ENCODE results near the gene DUSP6.

The DUSP6 gene

DNA sequence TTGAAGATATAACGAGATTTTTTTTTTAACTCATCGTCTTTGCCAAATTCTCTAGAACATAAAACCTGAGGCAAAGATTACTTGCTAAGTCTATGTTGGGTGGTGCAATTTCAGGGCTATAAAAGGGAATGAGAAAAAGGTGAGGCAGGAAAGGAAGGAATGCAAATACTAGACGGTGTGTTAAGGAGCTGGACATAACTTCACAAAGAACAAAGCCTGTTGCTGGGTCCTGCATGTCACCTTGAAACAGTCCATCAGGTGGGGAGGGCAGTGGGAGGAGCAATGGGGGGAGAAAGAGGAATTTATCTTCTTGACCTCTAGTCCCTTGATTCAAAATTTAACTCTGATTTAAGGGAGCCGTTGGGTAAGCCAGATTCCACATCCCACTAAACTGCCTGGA lies 16.1 kb upstream of the DUSP6 start:
- no peak for FAIRE-seq
- DNase-seq (ENCODE audit: insufficient read length, low spot score): no peak
- no peak for TF ChIP-seq POLR2A (IDR thresholded peaks at IDR 0.05; ENCODE audit: low read depth, low read length)

DNA sequence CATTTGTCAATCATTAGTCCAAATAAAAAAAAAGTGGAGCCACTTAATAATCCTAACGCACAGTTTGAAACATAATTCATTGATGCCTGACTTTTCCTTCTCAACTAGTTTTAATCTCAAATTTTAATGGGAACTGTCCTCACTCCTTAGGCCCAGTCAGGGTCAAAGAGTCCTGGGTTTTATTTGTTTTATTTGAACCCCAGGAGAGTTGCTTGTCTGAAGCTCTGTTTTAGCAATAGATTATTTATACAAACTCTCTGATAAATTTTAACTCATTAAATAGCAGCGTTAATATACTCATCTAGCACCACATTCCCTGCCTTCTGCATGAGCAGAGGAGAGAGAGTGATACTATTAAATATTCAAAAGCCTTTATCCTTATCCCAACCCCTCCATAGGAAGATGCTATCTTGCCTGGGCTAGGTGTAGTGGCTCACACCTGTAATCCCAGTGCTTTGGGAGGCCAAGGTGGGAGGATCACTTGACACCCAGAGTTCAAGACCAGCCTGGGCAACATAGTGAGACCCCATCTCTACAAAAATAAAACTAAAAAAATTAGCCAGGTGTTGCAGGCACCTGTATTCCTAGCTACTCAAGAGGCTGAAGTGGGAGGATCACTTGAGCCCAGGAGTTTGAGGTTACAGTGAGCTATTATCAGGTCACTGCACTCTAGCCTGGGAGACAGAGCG lies 14.5 kb upstream of the DUSP6 start:
- no peak for FAIRE-seq
- no peak for TF ChIP-seq POLR2A (IDR thresholded peaks at IDR 0.05; ENCODE audit: low read depth, low read length)
- DNase-seq (ENCODE audit: insufficient read length, low spot score): no peak

GRCh38 chr12:89364631-89365030 lies 12.3 kb upstream of the DUSP6 start:
- TF ChIP-seq POLR2A (IDR thresholded peaks at IDR 0.05; ENCODE audit: low read depth, low read length): no peak
- DNase-seq (ENCODE audit: insufficient read length, low spot score): no peak
- no peak for FAIRE-seq

DNA sequence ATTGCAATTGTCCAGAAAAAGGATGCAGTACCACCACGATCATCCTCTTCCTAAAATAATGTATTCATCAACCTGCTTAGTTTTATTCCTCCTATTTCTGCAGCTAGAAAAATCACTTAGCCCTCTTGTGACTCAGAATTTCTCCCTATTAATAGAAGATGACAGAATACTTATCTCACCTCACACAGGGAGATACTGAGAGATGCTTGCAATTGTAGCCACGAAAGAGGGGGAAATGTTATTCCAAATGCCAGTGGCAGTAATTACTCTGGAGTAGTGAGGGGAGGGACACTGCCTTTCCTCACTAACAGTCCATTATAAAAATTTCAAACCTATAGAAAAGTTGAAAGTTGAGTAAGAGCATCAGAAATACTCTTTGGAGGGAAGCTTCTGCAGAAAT lies 11.8 kb upstream of the DUSP6 start:
- no peak for TF ChIP-seq POLR2A (IDR thresholded peaks at IDR 0.05; ENCODE audit: low read depth, low read length)
- FAIRE-seq (no peak), DNase-seq (ENCODE audit: insufficient read length, low spot score) (no peak)

GRCh38 chr12:89363582-89363981 lies 11.3 kb upstream of the DUSP6 start:
- no peak for TF ChIP-seq POLR2A (IDR thresholded peaks at IDR 0.05; ENCODE audit: low read depth, low read length)
- no peak for FAIRE-seq

GRCh38 chr12:89363084-89363483 lies 10.8 kb upstream of the DUSP6 start:
- FAIRE-seq (no peak), DNase-seq (ENCODE audit: insufficient read length, low spot score) (no peak)
- TF ChIP-seq POLR2A (IDR thresholded peaks at IDR 0.05; ENCODE audit: low read depth, low read length): no peak

More at GRCh38 chr12:89363582-89363981, 11.3 kb upstream of the DUSP6 start:
- no peak for DNase-seq (ENCODE audit: insufficient read length, low spot score)

GRCh38 chr12:89359615-89360014 lies 7.3 kb upstream of the DUSP6 start:
- FAIRE-seq (no peak), DNase-seq (ENCODE audit: insufficient read length, low spot score) (no peak)
- no peak for TF ChIP-seq POLR2A (IDR thresholded peaks at IDR 0.05; ENCODE audit: low read depth, low read length)

DNA sequence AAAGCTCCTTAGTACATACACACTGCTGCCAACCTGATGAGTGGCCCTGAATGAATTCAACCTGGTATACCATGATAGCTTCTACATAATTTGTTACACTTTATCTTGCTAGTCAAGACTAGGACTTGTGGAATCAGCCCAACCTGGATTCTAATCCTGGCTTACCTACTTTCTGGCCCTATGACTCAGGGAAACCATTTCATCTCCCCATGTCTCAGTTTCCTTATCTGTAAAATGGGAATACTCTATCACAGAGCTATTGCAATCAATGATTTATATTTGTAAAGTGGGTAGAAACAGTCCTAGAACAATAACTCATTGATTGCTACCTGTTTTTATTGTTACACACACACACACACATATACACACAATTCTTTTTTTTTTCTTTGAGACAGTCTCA lies 6.5 kb upstream of the DUSP6 start:
- DNase-seq (ENCODE audit: insufficient read length, low spot score): no peak
- no peak for TF ChIP-seq POLR2A (IDR thresholded peaks at IDR 0.05; ENCODE audit: low read depth, low read length)
- no peak for FAIRE-seq

- no peak for TF ChIP-seq POLR2A (IDR thresholded peaks at IDR 0.05; ENCODE audit: low read depth, low read length)
- no peak for FAIRE-seq
Measured at GRCh38 chr12:89357297-89357730, 5.0 kb upstream of the DUSP6 start.

DNA sequence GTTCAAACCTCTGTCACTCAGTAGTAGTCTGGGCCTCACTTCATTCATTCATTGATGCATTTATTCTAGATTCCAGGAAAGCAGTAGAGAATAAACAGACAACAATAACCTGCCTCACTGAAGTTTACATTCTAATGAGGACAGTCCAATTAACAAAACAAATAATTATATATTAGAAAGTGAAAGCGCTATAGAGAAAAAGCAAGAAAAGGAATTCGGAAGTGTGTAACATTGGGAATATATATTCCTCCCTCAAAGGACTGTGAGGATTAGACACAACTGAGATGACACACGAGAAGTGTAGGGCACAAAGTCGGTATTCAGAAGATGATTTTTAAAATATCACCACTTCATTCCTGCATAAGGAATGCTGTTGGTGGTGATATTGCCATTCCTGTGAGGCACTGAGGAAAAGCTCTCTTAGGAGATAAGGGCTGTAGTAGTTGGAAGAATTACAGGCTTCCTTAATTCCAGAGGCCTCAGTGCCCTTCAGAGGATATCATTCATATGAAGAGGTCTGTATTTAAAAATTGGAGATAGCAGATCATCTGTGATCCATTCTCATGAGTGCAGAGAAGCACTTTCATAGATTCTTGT lies 3.9 kb upstream of the DUSP6 start:
- no peak for FAIRE-seq
- DNase-seq (ENCODE audit: insufficient read length, low spot score): no peak
- no peak for TF ChIP-seq POLR2A (IDR thresholded peaks at IDR 0.05; ENCODE audit: low read depth, low read length)

More at GRCh38 chr12:89357297-89357730, 5.0 kb upstream of the DUSP6 start:
- DNase-seq (ENCODE audit: insufficient read length, low spot score): no peak

DNA sequence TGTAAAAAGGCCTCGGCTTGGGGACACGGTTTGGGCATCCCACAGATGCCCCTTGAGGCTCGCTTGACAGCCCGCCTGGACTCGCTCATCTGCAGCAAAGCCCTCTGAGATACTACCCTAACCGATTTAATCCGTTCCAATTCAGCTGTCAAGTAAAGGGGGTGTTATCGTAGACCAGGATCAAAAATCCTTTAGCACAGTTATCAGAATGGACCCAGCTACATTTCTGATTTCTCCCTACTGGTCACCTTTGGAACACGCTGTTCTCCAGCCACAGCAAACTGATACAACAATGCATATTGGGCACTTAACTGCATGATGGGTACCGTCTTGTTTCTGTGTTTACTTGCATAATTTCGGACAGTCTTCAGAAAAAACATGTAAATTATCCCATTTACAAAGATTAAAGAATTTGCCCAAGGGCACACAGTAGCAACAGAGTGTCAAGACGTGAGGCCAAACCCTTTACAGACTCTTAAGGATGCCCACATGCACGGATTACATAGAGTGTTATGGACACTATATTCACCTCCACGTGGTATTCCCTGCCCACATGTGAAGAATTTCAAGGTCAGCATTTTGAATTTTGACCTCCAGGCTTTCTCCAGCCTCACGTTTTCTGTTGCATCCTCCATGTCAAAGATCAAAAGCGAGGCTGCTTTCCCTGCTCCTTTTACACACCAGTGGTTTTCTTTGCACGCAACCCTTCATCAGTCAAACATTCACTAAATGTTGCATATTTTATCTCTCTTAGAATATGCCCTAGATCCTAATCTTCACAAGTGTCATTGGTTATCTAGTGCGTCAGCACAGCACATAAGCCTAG lies 3.2 kb upstream of the DUSP6 start:
- DNase-seq (ENCODE audit: insufficient read length, low spot score) (no peak), FAIRE-seq (no peak)
- no peak for TF ChIP-seq POLR2A (IDR thresholded peaks at IDR 0.05; ENCODE audit: low read depth, low read length)

DNA sequence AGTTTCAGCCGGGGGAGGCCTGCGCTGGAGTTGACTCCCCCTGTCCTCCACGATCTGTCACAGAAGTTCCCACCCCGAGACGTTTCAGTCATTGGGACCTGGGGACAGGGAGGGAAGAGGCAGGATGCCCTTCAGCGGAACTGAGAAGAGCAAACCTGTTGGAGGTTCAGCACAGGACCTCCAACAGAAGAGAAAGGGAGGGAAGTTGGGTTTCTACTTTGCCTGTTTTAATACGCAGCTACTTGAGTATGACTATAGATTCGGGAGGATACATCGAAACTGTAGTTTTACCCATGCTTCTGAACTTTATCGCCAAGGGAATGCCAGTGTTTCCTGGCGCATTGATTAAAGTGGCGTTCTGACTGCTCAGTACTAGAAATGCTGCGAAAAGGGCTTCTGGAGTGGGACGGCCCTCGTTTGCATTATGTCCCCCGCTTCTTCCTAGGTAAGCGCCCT lies 2.3 kb upstream of the DUSP6 start:
- TF ChIP-seq POLR2A (IDR thresholded peaks at IDR 0.05; ENCODE audit: low read depth, low read length): 0 out of 2 replicates have a peak, but pooled peaks have one; percentile 10
- DNase-seq (ENCODE audit: insufficient read length, low spot score) (no peak), FAIRE-seq (no peak)

DNA sequence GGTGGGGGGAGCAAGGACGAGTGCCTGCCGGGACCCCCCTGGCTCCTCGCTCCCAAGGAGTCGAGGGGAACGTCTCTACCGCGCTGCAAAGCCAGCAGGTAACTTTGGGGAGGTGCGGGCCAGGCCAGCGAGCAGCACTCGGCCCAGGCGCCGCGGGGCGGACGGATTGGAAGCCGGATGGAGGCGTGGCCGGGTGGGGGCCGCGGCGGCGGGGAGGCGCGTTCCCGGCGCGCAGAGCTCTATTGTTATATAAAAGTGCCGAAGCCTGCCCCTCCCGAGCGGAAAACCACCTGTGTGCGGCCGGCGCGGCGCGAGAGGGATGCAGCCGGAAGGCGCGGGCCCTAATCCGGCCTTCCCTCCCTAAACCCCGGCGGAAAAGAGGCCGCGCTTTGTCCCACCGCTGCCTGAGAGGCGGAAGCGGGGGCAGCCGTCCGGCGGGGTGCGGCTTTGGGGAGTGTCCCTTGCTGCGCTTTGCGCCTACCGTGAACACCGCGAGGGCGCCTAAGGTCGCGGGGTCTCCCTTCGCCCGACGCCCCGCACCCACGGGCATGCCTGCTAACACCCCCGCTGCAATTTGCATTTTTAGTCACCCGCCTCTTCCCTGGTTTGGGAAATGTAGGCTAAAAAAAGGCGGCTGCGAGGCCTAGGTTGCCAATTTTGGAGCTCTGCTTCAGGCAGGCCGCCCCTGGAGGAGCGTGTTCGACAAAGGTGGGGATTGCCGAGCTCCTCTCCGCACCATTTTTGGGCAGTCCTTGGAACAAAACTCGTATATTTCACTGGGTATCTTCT lies 1.7 kb upstream of the DUSP6 start:
- TF ChIP-seq POLR2A (IDR thresholded peaks at IDR 0.05; ENCODE audit: low read depth, low read length): 0 out of 2 replicates have a peak, but pooled peaks have one; percentile 15
- FAIRE-seq (no peak), DNase-seq (ENCODE audit: insufficient read length, low spot score) (peak; percentile 59)
